Activated CD4-positive, alpha-beta T cell treated with anti-CD3 and anti-CD28 coated beads, Interleukin-2, amount 10 ng/mL, durations not matched to agents 24 days and 14 days (primary cell): ENCODE measurements around the gene NQO1. TPM values are rescaled to one million over a fixed set of nuclear protein-coding genes. Genes with fewer than 3 reads are reported as not detected.
"Not testable (repeated sequence)": the region's sequence is repeated elsewhere in the genome, so short reads cannot be mapped to it uniquely, and the experiment has no call there.

Experiments used
- DNase-seq: peaks from one replicate; pipeline ENCODE4 v3.0.0; 2022
- H3K27ac Mint-ChIP-seq: one replicate; pipeline ENCODE4 v1.8.0; 2022; ENCODE audit warnings: mild to moderate bottlenecking, mixed read lengths
- H3K27me3 Mint-ChIP-seq: one replicate; pipeline ENCODE4 v1.8.0; 2022; ENCODE audit warnings: mixed read lengths
- H3K36me3 Mint-ChIP-seq: one replicate; pipeline ENCODE4 v1.8.0; 2022; ENCODE audit warnings: low read depth, mild to moderate bottlenecking, mixed read lengths
- H3K4me1 Mint-ChIP-seq: one replicate; pipeline ENCODE4 v1.8.0; 2021; ENCODE audit warnings: mixed read lengths
- H3K4me3 Mint-ChIP-seq: one replicate; pipeline ENCODE4 v1.8.0; 2022; ENCODE audit warnings: mild to moderate bottlenecking, moderate library complexity, mixed read lengths
- H3K9me3 Mint-ChIP-seq: one replicate; pipeline ENCODE4 v1.8.0; 2021; ENCODE audit warnings: mixed read lengths
- intact Hi-C: fragments of 100-400 bp; cut with micrococcal nuclease; formaldehyde crosslinking; loops from one replicate; pipeline ENCODE4 v1.15.1; 2023
- total RNA-seq: library from RNA; stranded (reverse); gene quantifications from 2 replicates; pipeline ENCODE4 v1.2.3, GENCODE V29; 2022

NQO1 gene
- total RNA-seq, 1 donor from 2014 or later: 9.8 TPM

DNA sequence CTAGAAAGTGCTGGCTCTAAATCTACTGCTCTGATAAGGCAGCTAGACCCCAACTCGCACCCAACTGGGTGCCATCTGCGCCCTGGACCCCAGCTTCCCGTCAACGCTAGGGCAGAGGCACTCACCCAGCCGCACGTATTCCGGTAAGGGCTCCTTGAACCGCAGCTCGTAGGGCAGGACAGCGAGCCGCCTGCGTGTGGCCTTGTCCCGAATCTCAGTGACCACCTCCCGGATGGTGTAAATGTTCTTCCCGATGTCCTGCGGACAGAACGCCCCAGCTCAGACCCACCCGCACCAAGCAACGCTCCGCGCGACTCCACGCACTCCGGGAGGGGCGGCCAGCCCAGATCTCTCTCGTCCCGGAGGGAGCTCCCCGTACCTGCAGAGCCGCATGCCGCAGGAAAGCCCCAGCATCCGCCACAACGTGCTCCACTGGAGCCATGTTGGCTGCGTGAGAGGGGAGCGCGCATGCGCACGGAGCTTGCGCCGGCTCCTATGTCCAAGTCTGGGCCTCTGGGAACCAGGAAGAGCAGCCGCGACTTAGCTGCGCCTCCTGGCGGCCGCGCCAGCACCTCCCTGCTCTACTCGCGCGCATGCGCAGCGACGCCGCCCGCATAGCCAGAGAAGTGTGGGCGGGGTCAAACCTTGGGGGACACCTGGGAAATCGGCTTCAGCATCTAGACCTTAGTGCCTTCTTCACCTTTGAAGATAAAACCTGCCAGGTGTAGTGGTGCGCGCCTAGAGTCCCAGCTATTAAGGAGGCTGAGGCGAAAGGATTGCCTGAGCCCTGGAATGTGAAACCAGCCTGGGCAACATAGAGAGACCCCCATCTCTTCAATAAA, 28.3 kb upstream of the NQO1 start, which contains the start of gene NOB1:
TSS of gene NOB1 (minus strand) at position 458 of the 842 bp plus-strand sequence. CDS start at position 442, 16 bp downstream.
- peaks cover 27% of the 10 kb centered on the region for H3K4me1 Mint-ChIP-seq
- intact Hi-C loops: loop anchor here (1.0 to 2.0 kb wide), 6 partner anchors 8 to 369 kb away; partner anchors contain the start of genes CYB5B, NQO1 and WWP2
- peak within 1 kb of the TSS; percentile 100 for H3K4me3 Mint-ChIP-seq
- H3K9me3 Mint-ChIP-seq: no peaks in the 10 kb centered on the region
- DNase-seq: peak; percentile 99
- peaks cover 37% of the 10 kb centered on the region for H3K36me3 Mint-ChIP-seq
- peak within 1 kb of the TSS; percentile 100 for H3K27ac Mint-ChIP-seq
- H3K27me3 Mint-ChIP-seq: no peaks in the 10 kb centered on the region

DNA sequence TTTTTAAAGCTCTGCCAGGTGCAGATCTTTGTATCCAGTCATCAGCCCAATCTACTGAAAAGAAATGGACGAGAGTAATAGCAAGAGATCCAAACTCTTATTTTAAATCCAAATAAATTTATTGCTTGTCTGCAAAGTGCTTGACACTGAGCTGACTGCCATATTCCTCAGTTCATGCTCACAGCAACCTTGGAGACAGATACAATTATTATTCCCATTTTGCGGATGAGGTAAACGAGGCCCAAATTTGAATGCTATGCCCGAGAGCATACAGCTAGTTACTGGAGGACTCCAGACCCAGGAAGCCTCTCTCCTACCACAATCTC, 27.7 kb upstream of the NQO1 start:
- no peak for DNase-seq
- Mint-ChIP-seq H3K27ac (peak overlapping the region; percentile 100), H3K4me1 (peaks cover 29% of the 10 kb centered on the region), H3K4me3 (peak overlapping the region; percentile 100), H3K27me3 (no peaks in the 10 kb centered on the region), H3K36me3 (peaks cover 42% of the 10 kb centered on the region), H3K9me3 (no peaks in the 10 kb centered on the region)
- intact Hi-C loops: loop anchor here (1.0 to 2.0 kb wide), 4 partner anchors 8 to 330 kb away; partner anchors contain the start of genes CYB5B, NQO1 and WWP2

DNA sequence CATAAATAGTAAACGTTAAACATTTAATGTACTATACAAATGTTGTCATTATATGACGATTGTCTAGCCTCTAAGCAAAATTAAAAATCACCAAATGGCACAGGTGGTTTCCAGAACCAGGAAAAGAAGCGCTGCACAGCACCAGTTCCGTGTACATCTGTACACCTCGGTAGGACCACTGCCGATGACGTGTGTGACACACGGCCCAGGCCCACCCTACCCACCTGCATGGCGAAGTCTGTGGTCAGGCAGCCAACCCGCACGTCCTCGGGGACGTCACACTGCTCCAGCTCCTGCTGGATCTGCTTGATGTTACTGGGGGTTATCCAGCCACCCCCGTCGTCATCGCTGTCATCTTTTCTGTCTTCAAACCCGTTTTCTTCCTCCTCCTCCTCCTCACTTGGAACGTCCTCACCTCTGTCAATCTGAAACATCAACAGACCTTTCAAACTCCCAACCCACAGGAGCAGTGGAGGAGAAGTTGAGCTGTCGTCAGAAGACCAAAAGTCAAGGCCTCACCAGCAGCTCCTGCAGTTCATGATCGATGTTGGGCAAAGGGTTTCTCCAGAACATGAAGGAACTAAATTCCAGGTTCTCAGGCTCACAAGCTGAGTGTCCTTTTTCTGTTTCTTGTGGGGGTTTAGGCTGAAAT, 22.5 kb upstream of the NQO1 start:
- Mint-ChIP-seq H3K27ac (peak overlapping the region; percentile 37), H3K9me3 (no peaks in the 10 kb centered on the region), H3K4me3 (no peak overlapping the region), H3K27me3 (no peaks in the 10 kb centered on the region), H3K36me3 (peaks cover 80% of the 10 kb centered on the region), H3K4me1 (peaks cover 16% of the 10 kb centered on the region)
- no peak for DNase-seq
- intact Hi-C loops: no loop called here

DNA sequence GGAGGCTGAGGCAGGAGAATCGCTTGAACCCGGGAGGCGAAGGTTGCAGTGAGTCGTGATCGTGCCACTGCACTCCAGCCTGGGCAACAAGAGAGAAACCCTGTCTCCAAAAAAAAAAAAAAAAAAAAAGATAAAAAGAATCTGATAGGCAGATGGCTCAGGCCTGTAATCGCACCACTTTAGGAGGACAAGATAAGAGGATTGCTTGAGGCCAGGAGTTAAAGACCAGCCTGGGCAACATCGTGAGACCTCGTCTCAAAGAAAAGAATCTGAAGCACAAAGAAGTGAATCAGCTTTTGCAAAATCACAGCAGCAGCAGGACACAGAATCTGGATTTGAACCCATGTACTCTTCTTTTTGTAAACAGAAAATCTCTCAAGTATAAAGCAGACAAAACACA, 20.8 kb upstream of the NQO1 start:
- no peak overlapping the region for H3K4me3 Mint-ChIP-seq
- H3K4me1 Mint-ChIP-seq: peaks cover 9% of the 10 kb centered on the region
- H3K27me3 Mint-ChIP-seq: no peaks in the 10 kb centered on the region
- intact Hi-C loops: no loop called here
- H3K36me3 Mint-ChIP-seq: peaks cover 80% of the 10 kb centered on the region
- H3K9me3 Mint-ChIP-seq: no peaks in the 10 kb centered on the region
- H3K27ac Mint-ChIP-seq: no peak overlapping the region
- DNase-seq: no peak

DNA sequence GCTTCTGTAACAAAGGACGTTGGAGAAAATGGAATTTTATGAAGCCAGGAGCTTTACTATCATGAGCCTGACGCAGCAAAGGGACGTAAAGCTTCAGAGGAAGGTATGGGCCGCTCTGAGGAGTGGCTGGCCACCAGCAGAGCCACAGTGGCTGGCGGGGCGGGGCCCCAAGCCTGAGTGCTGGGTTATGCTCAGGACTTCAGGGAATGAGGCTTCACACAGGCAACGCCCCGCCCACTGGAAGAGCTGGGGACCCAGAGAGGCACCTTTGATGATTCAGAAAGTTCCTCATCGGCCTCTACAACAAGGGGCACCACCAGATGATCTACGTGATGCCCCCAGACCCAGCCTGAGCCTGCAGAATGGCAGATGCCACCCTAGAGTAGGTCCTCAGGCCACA, 19.6 kb upstream of the NQO1 start:
- no peak overlapping the region for H3K27ac Mint-ChIP-seq
- H3K4me1 Mint-ChIP-seq: peaks cover 8% of the 10 kb centered on the region
- H3K4me3 Mint-ChIP-seq: no peak overlapping the region
- no peak for DNase-seq
- intact Hi-C loops: no loop called here
- peaks cover 77% of the 10 kb centered on the region for H3K36me3 Mint-ChIP-seq
- H3K9me3 Mint-ChIP-seq: no peaks in the 10 kb centered on the region
- H3K27me3 Mint-ChIP-seq: no peaks in the 10 kb centered on the region

DNA sequence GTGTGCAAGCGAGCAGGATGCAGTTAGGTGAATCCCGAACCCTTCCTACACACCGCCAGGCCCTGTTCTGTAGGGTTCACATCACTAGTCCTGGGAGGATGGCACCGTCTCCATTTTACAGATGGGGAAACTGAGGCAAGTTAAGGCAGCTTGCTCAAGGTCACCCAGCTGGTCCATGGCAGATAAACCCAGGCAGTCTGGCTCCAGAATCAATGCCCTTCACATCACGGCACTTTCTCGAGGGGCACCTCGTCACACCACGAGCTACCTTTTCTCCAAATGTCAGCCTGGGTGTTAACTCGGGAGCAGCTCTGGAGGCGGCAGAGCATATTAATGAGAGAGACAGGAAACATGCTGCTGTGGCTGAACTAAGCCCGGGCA, 18.9 kb upstream of the NQO1 start:
- H3K4me3 Mint-ChIP-seq: no peak overlapping the region
- peaks cover 75% of the 10 kb centered on the region for H3K36me3 Mint-ChIP-seq
- peaks cover 8% of the 10 kb centered on the region for H3K4me1 Mint-ChIP-seq
- H3K27me3 Mint-ChIP-seq: no peaks in the 10 kb centered on the region
- no peaks in the 10 kb centered on the region for H3K9me3 Mint-ChIP-seq
- intact Hi-C loops: no loop called here
- no peak overlapping the region for H3K27ac Mint-ChIP-seq
- no peak for DNase-seq

DNA sequence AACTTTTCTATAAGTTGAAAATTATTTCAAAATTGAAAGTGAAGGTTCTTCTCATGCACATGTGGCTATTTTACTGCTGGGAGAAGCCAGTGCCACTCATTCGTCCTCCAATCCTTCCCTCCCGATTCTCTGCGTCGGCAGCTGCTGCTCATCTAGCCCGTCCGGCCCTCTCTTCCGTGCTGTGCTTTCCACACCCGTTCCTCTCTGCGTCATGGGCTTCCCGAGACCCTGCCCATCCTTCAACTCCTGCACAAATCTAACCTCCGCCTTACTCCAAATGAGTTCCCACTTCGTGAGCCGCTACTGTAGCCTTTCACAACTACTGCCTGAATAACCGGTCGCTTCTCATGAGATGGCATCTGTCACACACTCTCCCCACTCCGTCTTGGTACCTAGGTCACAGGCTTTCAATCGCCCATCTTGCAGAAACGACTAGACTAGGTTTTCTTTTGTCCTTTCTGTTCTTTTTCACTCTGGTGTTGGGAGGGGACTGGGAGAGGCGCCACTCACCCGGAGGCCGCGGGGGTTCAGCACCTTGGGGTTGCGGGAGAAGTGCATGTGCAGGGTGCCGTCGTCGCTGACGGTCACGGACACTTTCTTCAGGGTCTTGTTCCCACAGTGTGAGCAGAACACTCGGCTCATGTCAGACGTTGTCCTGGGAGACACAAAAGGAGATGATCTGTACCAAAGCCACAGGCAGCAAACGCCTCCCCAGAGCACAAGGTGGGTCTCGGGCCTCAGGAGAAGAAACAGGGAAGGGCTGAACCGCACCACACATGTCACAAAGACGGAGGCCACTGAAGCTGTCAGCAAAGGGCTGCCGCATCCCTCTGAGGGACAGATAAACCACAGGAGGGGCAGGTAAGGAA, 18.2 kb upstream of the NQO1 start:
- no peak overlapping the region for H3K4me3 Mint-ChIP-seq
- H3K27me3 Mint-ChIP-seq: no peaks in the 10 kb centered on the region
- H3K9me3 Mint-ChIP-seq: no peaks in the 10 kb centered on the region
- intact Hi-C loops: no loop called here
- DNase-seq: no peak
- H3K36me3 Mint-ChIP-seq: peaks cover 76% of the 10 kb centered on the region
- peak overlapping the region; percentile 38 for H3K27ac Mint-ChIP-seq
- peaks cover 8% of the 10 kb centered on the region for H3K4me1 Mint-ChIP-seq

DNA sequence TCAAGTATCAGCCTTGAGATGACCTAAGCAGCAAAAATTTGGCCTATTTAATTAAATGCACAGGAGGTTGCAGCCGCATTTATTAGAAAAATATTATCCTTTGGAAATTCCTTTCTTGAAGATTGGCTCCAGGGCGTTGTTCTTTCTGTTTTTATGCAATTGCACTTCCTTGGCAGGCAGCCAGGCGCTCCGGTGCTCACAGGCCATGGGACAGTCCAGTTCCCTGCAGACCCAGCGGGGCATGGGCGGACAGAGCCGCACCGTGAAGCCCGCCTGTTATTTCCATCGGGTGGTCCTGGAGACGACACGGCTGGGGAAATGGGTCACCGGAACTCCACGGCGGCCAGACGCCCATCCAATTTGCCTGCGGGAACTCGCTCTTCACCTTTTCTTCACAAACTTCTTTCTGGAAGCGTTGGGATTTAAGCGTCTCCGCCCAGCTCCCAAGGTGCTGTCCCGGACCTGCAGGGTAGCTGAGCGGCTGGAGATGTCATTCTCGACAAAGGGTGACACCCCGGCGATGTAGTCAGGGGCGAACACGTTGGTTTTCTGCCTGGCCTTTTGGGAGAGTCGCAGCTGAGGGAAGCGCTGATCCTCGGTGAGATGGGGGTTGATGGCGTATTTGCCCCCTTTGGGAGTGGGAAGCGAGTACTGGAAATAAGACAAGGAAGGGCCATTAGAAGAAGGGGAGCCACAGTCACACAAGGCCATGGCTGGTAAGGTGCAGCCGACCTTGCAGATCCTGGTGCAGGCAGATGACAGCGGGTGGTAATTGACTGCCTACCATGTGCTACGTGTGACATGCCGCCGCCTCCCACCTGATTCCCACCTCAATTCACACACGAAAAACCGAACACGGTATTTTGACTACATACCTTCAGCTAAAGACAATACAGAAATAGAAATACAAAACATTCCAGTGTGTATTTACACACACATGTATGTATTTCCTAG, 15.9 kb upstream of the NQO1 start:
- peaks cover 57% of the 10 kb centered on the region for H3K36me3 Mint-ChIP-seq

DNA sequence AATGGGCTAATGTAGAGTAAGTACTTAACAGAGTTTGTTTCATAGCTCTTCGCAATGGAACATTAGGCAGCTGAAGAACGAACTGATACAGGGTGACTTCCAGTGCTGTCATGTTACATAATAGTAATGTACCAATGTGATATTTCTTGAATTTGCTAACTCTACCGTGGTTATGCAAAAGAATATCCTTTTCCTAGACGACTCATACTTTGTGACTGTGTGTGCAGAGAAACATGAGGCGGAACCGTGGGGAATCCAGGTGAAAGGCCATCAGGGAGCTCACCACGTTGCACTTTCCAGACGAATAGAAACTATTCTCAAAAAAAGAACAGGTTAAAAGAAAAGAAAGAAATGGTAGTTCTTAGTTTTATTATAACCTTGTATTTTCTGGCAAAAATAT, 15.2 kb upstream of the NQO1 start:
- Mint-ChIP-seq H3K36me3 (peaks cover 51% of the 10 kb centered on the region), H3K4me1 (peaks cover 4% of the 10 kb centered on the region), H3K27me3 (no peaks in the 10 kb centered on the region), H3K4me3 (no peak overlapping the region), H3K9me3 (no peaks in the 10 kb centered on the region), H3K27ac (no peak overlapping the region)
- DNase-seq: no peak
- intact Hi-C loops: no loop called here

More for the DNA sequence above, 15.9 kb upstream of the NQO1 start:
- H3K9me3 Mint-ChIP-seq: no peaks in the 10 kb centered on the region
- H3K4me3 Mint-ChIP-seq: no peak overlapping the region
- H3K27me3 Mint-ChIP-seq: no peaks in the 10 kb centered on the region
- peaks cover 4% of the 10 kb centered on the region for H3K4me1 Mint-ChIP-seq
- no peak overlapping the region for H3K27ac Mint-ChIP-seq
- intact Hi-C loops: no loop called here
- no peak for DNase-seq

DNA sequence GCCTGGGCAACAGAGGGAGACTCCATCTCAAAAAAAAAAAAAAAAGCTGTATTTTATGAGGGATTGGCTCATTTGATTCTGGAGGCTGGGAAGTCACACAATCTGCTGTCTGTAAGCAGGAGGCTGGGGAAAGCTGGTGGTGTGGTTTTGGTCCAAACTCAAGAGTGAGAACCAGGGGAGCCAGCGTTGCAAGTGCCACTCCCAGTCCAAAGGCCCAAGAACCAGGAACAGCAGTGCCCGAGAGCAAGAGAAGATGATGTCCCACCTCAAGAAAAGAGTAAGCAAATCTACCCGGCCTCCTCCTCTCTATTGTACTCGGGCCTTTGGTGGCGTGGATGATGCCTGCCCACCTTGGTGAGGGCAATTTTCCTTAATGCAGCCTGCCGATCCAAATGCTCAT, 5.7 kb upstream of the NQO1 start:
- Mint-ChIP-seq H3K27me3 (no peaks in the 10 kb centered on the region), H3K4me3 (no peak overlapping the region), H3K9me3 (no peaks in the 10 kb centered on the region), H3K4me1 (peaks cover 12% of the 10 kb centered on the region), H3K27ac (no peak overlapping the region), H3K36me3 (peaks cover 6% of the 10 kb centered on the region)
- intact Hi-C loops: no loop called here
- DNase-seq: no peak

DNA sequence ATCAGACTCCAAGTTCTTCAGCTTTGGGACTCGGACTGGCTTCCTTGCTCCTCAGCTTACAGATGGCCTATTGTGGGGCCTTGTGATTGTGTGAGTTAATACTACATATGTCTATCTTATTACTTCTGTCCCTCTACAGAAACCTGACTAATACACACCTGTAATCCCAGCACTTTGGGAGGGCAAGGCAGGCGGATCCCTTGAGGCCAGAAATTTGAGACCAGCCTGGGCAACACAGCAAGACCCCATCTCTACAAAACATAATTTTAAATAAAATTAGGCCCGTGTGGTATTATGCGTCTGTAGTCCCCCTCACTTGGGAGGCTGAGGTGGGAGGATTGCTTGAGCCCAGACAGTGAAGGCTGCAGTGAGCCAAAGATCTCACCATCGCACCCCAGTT, 4.9 kb upstream of the NQO1 start:
- H3K9me3 Mint-ChIP-seq, H3K36me3 Mint-ChIP-seq, H3K27ac Mint-ChIP-seq, intact Hi-C loops, H3K27me3 Mint-ChIP-seq, DNase-seq, H3K4me3 Mint-ChIP-seq: not testable (repeated sequence)
- H3K4me1 Mint-ChIP-seq: peaks cover 20% of the 10 kb centered on the region

DNA sequence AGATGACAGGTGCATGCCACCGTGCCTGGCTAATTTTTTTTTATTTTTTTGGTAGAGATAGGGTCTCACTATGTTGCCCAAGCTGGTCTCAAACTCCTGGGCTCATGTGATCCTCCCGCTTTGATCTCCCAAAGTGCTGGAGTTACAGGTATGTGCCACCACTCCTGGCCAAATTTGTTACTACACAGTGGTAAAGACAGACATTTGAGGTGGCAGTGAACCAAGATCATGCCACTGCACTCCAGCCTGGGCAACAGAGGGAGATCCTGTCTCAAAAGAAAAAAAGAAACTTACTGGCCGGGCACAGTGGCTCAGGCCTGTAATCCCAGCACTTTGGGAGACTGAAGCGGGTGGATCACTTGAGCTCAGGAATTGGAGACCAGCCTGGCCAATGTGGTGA, 2.7 kb upstream of the NQO1 start:
- H3K27ac Mint-ChIP-seq, intact Hi-C loops, H3K36me3 Mint-ChIP-seq, H3K4me3 Mint-ChIP-seq, H3K27me3 Mint-ChIP-seq, H3K9me3 Mint-ChIP-seq, DNase-seq: not testable (repeated sequence)
- peaks cover 32% of the 10 kb centered on the region for H3K4me1 Mint-ChIP-seq

DNA sequence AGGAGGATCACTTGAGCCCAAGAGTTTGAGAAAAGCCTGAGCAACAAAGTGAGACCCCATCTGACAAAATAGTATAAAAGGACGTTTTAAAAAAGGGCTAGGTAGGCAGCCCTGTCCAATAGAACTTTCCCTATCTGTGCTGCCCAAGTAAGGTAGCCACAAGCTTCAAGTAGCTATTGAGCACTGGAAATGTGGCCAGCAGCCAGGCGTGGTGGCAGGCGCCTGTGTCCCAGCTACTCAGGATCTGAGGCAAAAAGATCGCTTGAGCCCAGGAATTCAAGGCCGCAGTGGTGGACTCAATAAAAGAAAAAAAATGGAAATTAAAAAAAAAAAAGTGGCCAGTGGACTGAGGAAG, 1.5 kb upstream of the NQO1 start:
- Mint-ChIP-seq H3K4me1 (peaks cover 36% of the 10 kb centered on the region), H3K36me3 (peaks cover 2% of the 10 kb centered on the region)
- intact Hi-C loops: loop anchor here (2.0 kb wide), 1 partner anchor 27 kb away; the partner anchor contains the start of gene NOB1

More for the DNA sequence above, 1.5 kb upstream of the NQO1 start:
- Mint-ChIP-seq H3K27me3 (no peaks in the 10 kb centered on the region), H3K27ac (peak overlapping the region; percentile 98), H3K4me3 (peak overlapping the region; percentile 93), H3K9me3 (no peaks in the 10 kb centered on the region)
- no peak for DNase-seq
